SHP77 treated with DMSO at 0.1 percent for 48 hours (cell line): ENCODE results near the gene MARK4.
"Not testable (repeated sequence)": the region's sequence is repeated elsewhere in the genome, so short reads cannot be mapped to it uniquely, and the experiment has no call there.

Experiments
- DNase-seq: peaks from one replicate; lab custom pipeline; 2025; lab: John Stamatoyannopoulos, UW

Gene MARK4

GRCh38 chr19:45244133-45244794, 6.8 kb upstream of the MARK4 start:
- no peak for DNase-seq

GRCh38 chr19:45245334-45245787, 5.7 kb upstream of the MARK4 start, which contains the start of gene EXOC3L2:
Gene EXOC3L2 (minus strand): TSS chr19:45245407. CDS start chr19:45239045, 6,362 bp downstream.
- no peak for DNase-seq

- no peak for DNase-seq
Measured at GRCh38 chr19:45245826-45246225, 5.2 kb upstream of the MARK4 start.

GRCh38 chr19:45247136-45247535, 3.9 kb upstream of the MARK4 start:
- no peak for DNase-seq

GRCh38 chr19:45249261-45250033, 1.6 kb upstream of the MARK4 start:
- DNase-seq = no peak

GRCh38 chr19:45250216-45250831, 747 bp upstream of the MARK4 start:
- no peak for DNase-seq

GRCh38 chr19:45251452-45252354, 632 bp downstream of the MARK4 start:
- DNase-seq = no peak

- DNase-seq = no peak
Measured at GRCh38 chr19:45253396-45254027, 2.4 kb downstream of the MARK4 start.

GRCh38 chr19:45254044-45254531, 3.0 kb downstream of the MARK4 start:
- no peak for DNase-seq

GRCh38 chr19:45255611-45256157, 4.6 kb downstream of the MARK4 start:
- DNase-seq = no peak

- DNase-seq = no peak
Measured at GRCh38 chr19:45256836-45257235, 5.8 kb downstream of the MARK4 start.

GRCh38 chr19:45258862-45259261, 7.8 kb downstream of the MARK4 start:
- DNase-seq = no peak

GRCh38 chr19:45262570-45262969, 11.5 kb downstream of the MARK4 start:
- DNase-seq = no peak

- DNase-seq = no peak
Measured at GRCh38 chr19:45263013-45263412, 11.9 kb downstream of the MARK4 start.

- DNase-seq = no peak
Measured at GRCh38 chr19:45264781-45265317, 13.8 kb downstream of the MARK4 start.

GRCh38 chr19:45265375-45265774, 14.3 kb downstream of the MARK4 start:
- no peak for DNase-seq

- DNase-seq = no peak
Measured at GRCh38 chr19:45267296-45267695, 16.2 kb downstream of the MARK4 start.

- not testable (repeated sequence) for DNase-seq
Measured at GRCh38 chr19:45269939-45270338, 18.9 kb downstream of the MARK4 start.

GRCh38 chr19:45271098-45271734, 20.1 kb downstream of the MARK4 start:
- DNase-seq = no peak

GRCh38 chr19:45271735-45272108, 20.7 kb downstream of the MARK4 start:
- DNase-seq = no peak
